H1 (cell line): Measurements from ENCODE around the gene ADAM20.

Experiments
- ASH2L ChIP-seq: fragments of 200-600, 300-600 bp; sonication (generic); IDR thresholded peaks from one replicate; pipeline ENCODE4 v1.7.1; 2017; ENCODE audit warnings: low read length
- CHD1 ChIP-seq: IDR thresholded peaks from 2 replicates; pipeline ENCODE4 v1.6.1; 2012; ENCODE audit warnings: low read depth, low read length, improper control_type of control experiment
- CTBP2 ChIP-seq: IDR thresholded peaks from 2 replicates; pipeline ENCODE4 v1.7.0; 2011; ENCODE audit warnings: borderline replicate concordance, mild to moderate bottlenecking, moderate library complexity, mixed read lengths, low read length; ENCODE audit not compliant: insufficient read depth, insufficient read length
- EP300 ChIP-seq, 2 experiments: IDR thresholded peaks; 1 replicate in 1 of 2; 2 replicates in 1 of 2; pipeline ENCODE4 v1.6.1; 2011 to 2012; ENCODE audit warnings: low read depth in 2 of 2, low read length in 2 of 2, mild to moderate bottlenecking in 2 of 2, borderline replicate concordance in 1 of 2, inconsistent platforms in 1 of 2, moderate library complexity in 1 of 2
- EZH2 ChIP-seq: fragments of 200-600 bp; sonication (generic); IDR thresholded peaks from 2 replicates; pipeline ENCODE4 v1.7.1; 2012; ENCODE audit warnings: low read depth, mild to moderate bottlenecking, moderate library complexity, low read length, inconsistent platforms; ENCODE audit not compliant: severe bottlenecking
- MAFK ChIP-seq: IDR thresholded peaks from 2 replicates; pipeline ENCODE4 v1.6.1; 2012; ENCODE audit warnings: low read depth, mild to moderate bottlenecking, improper control_type of control experiment, low read length
- POLR2AphosphoS5 ChIP-seq: IDR thresholded peaks from 2 replicates; pipeline ENCODE4 v1.6.1; 2011; ENCODE audit warnings: low read depth, low read length
- RFX5 ChIP-seq: IDR thresholded peaks from 2 replicates; pipeline ENCODE4 v1.6.1; 2011; ENCODE audit warnings: low read depth, low read length, improper control_type of control experiment, borderline replicate concordance
- SP1 ChIP-seq: IDR thresholded peaks from 2 replicates; pipeline ENCODE4 v1.6.1; 2011; ENCODE audit warnings: low read depth, low read length
- TEAD4 ChIP-seq: IDR thresholded peaks from 2 replicates; pipeline ENCODE4 v1.6.1; 2012; ENCODE audit warnings: low read depth, low read length, inconsistent platforms, mixed read lengths
- ZNF274 ChIP-seq: IDR thresholded peaks from 2 replicates; pipeline ENCODE4 v1.7.0; 2012; ENCODE audit warnings: low read length, borderline replicate concordance; ENCODE audit errors: extremely low read depth
- TF ChIP-seq, protein P1 (sequence below), 3 experiments: IDR thresholded peaks; 1 replicate in 2 of 3; 2 replicates in 1 of 3; pipeline versions ENCODE4 v1.5.1 to v1.6.1; 2011; ENCODE audit warnings: low read length in 3 of 3, mild to moderate bottlenecking in 3 of 3, inconsistent platforms in 2 of 3, low read depth in 1 of 3, moderate library complexity in 1 of 3; ENCODE audit not compliant: insufficient read depth in 1 of 3; ENCODE audit errors: control extremely low read depth in 1 of 3
- TF ChIP-seq, protein P2 (sequence below): IDR thresholded peaks from 2 replicates; pipeline ENCODE4 v1.6.1; 2011; ENCODE audit warnings: low read length, improper control_type of control experiment
- TF ChIP-seq, protein P3 (sequence below): IDR thresholded peaks from 2 replicates; pipeline ENCODE4 v1.6.1; 2012; ENCODE audit warnings: inconsistent platforms

DNA sequence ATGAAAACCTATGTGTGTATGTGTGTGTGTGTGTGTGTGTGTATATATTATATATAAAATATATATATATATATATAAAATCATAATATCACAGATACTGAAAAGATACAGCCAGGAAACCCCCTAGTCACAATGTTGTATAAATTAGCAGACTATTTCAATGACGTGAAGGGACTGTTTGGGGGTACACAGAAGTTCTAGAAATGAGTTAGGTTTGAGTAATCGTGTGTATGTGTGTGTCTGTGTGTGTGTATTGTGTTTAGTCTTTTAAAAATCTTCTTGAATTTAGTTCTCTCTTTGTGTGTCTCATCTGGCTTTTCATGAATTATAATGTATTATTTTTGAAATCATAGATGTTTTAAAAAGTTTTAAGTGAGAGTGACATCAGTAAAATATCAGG is 61.0 kb downstream of the ADAM20 start:
- TF ChIP-seq EP300 (IDR thresholded peaks at IDR 0.05; ENCODE audit: borderline replicate concordance in 1 of 2, low read depth in 2 of 2, low read length in 2 of 2) (no peak), EZH2 (no peak), TEAD4 (no peak), POLR2AphosphoS5 (no peak), CTBP2 (no peak), ASH2L (no peak), ZNF274 (no peak), MAFK (no peak), RFX5 (no peak), SP1 (no peak), CHD1 (no peak)
- TF ChIP-seq, protein P1, sequence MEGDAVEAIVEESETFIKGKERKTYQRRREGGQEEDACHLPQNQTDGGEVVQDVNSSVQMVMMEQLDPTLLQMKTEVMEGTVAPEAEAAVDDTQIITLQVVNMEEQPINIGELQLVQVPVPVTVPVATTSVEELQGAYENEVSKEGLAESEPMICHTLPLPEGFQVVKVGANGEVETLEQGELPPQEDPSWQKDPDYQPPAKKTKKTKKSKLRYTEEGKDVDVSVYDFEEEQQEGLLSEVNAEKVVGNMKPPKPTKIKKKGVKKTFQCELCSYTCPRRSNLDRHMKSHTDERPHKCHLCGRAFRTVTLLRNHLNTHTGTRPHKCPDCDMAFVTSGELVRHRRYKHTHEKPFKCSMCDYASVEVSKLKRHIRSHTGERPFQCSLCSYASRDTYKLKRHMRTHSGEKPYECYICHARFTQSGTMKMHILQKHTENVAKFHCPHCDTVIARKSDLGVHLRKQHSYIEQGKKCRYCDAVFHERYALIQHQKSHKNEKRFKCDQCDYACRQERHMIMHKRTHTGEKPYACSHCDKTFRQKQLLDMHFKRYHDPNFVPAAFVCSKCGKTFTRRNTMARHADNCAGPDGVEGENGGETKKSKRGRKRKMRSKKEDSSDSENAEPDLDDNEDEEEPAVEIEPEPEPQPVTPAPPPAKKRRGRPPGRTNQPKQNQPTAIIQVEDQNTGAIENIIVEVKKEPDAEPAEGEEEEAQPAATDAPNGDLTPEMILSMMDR (IDR thresholded peaks at IDR 0.05; ENCODE audit: control extremely low read depth in 1 of 3, insufficient read depth in 1 of 3, low read depth in 1 of 3, low read length in 3 of 3): no peak
- TF ChIP-seq, protein P2, sequence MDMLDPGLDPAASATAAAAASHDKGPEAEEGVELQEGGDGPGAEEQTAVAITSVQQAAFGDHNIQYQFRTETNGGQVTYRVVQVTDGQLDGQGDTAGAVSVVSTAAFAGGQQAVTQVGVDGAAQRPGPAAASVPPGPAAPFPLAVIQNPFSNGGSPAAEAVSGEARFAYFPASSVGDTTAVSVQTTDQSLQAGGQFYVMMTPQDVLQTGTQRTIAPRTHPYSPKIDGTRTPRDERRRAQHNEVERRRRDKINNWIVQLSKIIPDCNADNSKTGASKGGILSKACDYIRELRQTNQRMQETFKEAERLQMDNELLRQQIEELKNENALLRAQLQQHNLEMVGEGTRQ: no peak
- TF ChIP-seq, protein P3, sequence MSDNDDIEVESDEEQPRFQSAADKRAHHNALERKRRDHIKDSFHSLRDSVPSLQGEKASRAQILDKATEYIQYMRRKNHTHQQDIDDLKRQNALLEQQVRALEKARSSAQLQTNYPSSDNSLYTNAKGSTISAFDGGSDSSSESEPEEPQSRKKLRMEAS: no peak
